ENCODE measurements around the gene TOX3.

TOX3 gene

GRCh38 chr16:52563767-52564611, 17.0 kb upstream of the TOX3 start:
- TF ChIP-seq CTCF (IDR thresholded peaks at IDR 0.05; ENCODE audit: control insufficient read depth, insufficient read depth, low read depth, low read length, missing control alignments): no peak
- DNase-seq (ENCODE audit: low read depth): no peak
- no peak overlapping the region for H3K4me3 ChIP-seq (ENCODE audit: control insufficient read depth, low read depth, low read length)

- no peak for DNase-seq (ENCODE audit: low read depth)
- TF ChIP-seq CTCF (IDR thresholded peaks at IDR 0.05; ENCODE audit: control insufficient read depth, insufficient read depth, low read depth, low read length, missing control alignments): no peak
- H3K4me3 ChIP-seq (ENCODE audit: control insufficient read depth, low read depth, low read length): no peak overlapping the region
These were observed 15.8 kb upstream of the TOX3 start for GRCh38 chr16:52562770-52563169.

- no peak for DNase-seq (ENCODE audit: low read depth)
- no peak overlapping the region for H3K4me3 ChIP-seq (ENCODE audit: control insufficient read depth, low read depth, low read length)
- no peak for TF ChIP-seq CTCF (IDR thresholded peaks at IDR 0.05; ENCODE audit: control insufficient read depth, insufficient read depth, low read depth, low read length, missing control alignments)
These were observed 15.2 kb upstream of the TOX3 start for GRCh38 chr16:52561910-52562741.

- H3K4me3 ChIP-seq (ENCODE audit: control insufficient read depth, low read depth, low read length): no peak overlapping the region
- no peak for TF ChIP-seq CTCF (IDR thresholded peaks at IDR 0.05; ENCODE audit: control insufficient read depth, insufficient read depth, low read depth, low read length, missing control alignments)
- no peak for DNase-seq (ENCODE audit: low read depth)
These were observed 11.5 kb upstream of the TOX3 start for GRCh38 chr16:52558448-52558847.

- H3K4me3 ChIP-seq (ENCODE audit: control insufficient read depth, low read depth, low read length): no peak overlapping the region
- DNase-seq (ENCODE audit: low read depth): no peak
- no peak for TF ChIP-seq CTCF (IDR thresholded peaks at IDR 0.05; ENCODE audit: control insufficient read depth, insufficient read depth, low read depth, low read length, missing control alignments)
These were observed 10.3 kb upstream of the TOX3 start for GRCh38 chr16:52557236-52557635.

- no peak for DNase-seq (ENCODE audit: low read depth)
- no peak overlapping the region for H3K4me3 ChIP-seq (ENCODE audit: control insufficient read depth, low read depth, low read length)
- no peak for TF ChIP-seq CTCF (IDR thresholded peaks at IDR 0.05; ENCODE audit: control insufficient read depth, insufficient read depth, low read depth, low read length, missing control alignments)
These were observed 9.1 kb upstream of the TOX3 start for GRCh38 chr16:52556083-52556482.

Measured in AG09309 (cell line).